SU-DHL-6 (cell line): ENCODE measurements around the gene MAGEA2B.
"Not testable (repeated sequence)": the region's sequence is repeated elsewhere in the genome, so short reads cannot be mapped to it uniquely, and the experiment has no call there.

Experiments
- H2AFZ ChIP-seq: fragments of 200-600 bp; sonication (generic); 2 replicates; pipeline ENCODE4 v1.6.1; 2014; ENCODE audit warnings: low read depth, mild to moderate bottlenecking, moderate library complexity, mixed read lengths, antibody characterized with exemption, low read length; ENCODE audit not compliant: severe bottlenecking
- H3F3A ChIP-seq: fragments of 200-600 bp; shearing (Covaris generic); 2 replicates; pipeline ENCODE4 v1.6.0; 2016; ENCODE audit warnings: antibody characterized with exemption, mild to moderate bottlenecking; ENCODE audit not compliant: insufficient read depth
- H3K27ac ChIP-seq: fragments of 200-600 bp; sonication (generic); 2 replicates; pipeline ENCODE4 v1.5.1; 2016; ENCODE audit warnings: low read depth, mild to moderate bottlenecking, low read length, moderate library complexity, mixed read lengths
- H3K27me3 ChIP-seq: fragments of 200-600 bp; sonication (generic), shearing (Covaris generic); 2 replicates; pipeline ENCODE4 v1.6.0; 2014; ENCODE audit warnings: mild to moderate bottlenecking, low read length
- H3K36me3 ChIP-seq: fragments of 200-600 bp; sonication (generic); 2 replicates; pipeline ENCODE4 v1.6.1; 2014; ENCODE audit warnings: mild to moderate bottlenecking, low read length, mixed read lengths
- H3K4me2 ChIP-seq: fragments of 300-600, 200-600 bp; shearing (Covaris generic), sonication (generic); 2 replicates; pipeline ENCODE4 v1.6.0; 2014; ENCODE audit warnings: low read length, low read depth, mild to moderate bottlenecking; ENCODE audit not compliant: poor library complexity, severe bottlenecking
- H3K4me3 ChIP-seq: fragments of 200-600 bp; sonication (generic); 2 replicates; pipeline ENCODE4 v1.5.1; 2014; ENCODE audit warnings: antibody characterized with exemption, low read length, mild to moderate bottlenecking, mixed read lengths; ENCODE audit not compliant: insufficient read depth, poor library complexity, severe bottlenecking
- H3K79me2 ChIP-seq: fragments of 200-600 bp; sonication (generic); 2 replicates; pipeline ENCODE4 v1.6.1; 2014; ENCODE audit warnings: mild to moderate bottlenecking, low read length, moderate library complexity; ENCODE audit not compliant: insufficient read depth
- H3K9ac ChIP-seq: fragments of 200-600 bp; sonication (generic); 2 replicates; pipeline ENCODE4 v1.7.0; 2014; ENCODE audit warnings: mild to moderate bottlenecking, low read length
- H3K9me2 ChIP-seq: fragments of 200-600 bp; sonication (generic); replicated peaks from 2 replicates; pipeline ENCODE4 v1.6.1; 2014; ENCODE audit warnings: low read length; ENCODE audit not compliant: insufficient read depth
- H3K9me3 ChIP-seq: fragments of 200-600 bp; sonication (generic); 2 replicates; pipeline ENCODE4 v1.6.1; 2014; ENCODE audit warnings: low read length, mixed read lengths; ENCODE audit not compliant: insufficient read depth
- H4K20me1 ChIP-seq: fragments of 200-600 bp; sonication (generic); 2 replicates; pipeline ENCODE4 v1.6.1; 2014; ENCODE audit warnings: low read depth, mild to moderate bottlenecking, antibody characterized with exemption, low read length, moderate library complexity, mixed read lengths
- EZH2phosphoT487 ChIP-seq: fragments of 200-600 bp; sonication (generic), shearing (Covaris generic); conservative IDR thresholded peaks from 2 replicates; pipeline ENCODE4 v1.6.1; 2018; ENCODE audit warnings: mild to moderate bottlenecking, antibody characterized with exemption, low read length, moderate library complexity, mixed read lengths
- TF ChIP-seq, protein P1 (sequence below): fragments of 200-600 bp; sonication (generic); IDR thresholded peaks from one replicate; pipeline ENCODE4 v1.5.1; 2017; ENCODE audit warnings: antibody characterized with exemption, mild to moderate bottlenecking, low read length, moderate library complexity; ENCODE audit not compliant: insufficient read depth, poor library complexity, severe bottlenecking

The MAGEA2B gene

GRCh38 chrX:152713815-152714787 lies at the start of gene MAGEA2B:
TSS of gene MAGEA2B (plus strand) at chrX:152714628. CDS start at chrX:152717107, 2,479 bp downstream.
- not testable (repeated sequence) for H2AFZ ChIP-seq, H3F3A ChIP-seq, H4K20me1 ChIP-seq, H3K4me3 ChIP-seq, H3K9me2 ChIP-seq, H3K9ac ChIP-seq, H3K9me3 ChIP-seq, H3K79me2 ChIP-seq, H3K27me3 ChIP-seq, H3K4me2 ChIP-seq, H3K27ac ChIP-seq, H3K36me3 ChIP-seq

DNA sequence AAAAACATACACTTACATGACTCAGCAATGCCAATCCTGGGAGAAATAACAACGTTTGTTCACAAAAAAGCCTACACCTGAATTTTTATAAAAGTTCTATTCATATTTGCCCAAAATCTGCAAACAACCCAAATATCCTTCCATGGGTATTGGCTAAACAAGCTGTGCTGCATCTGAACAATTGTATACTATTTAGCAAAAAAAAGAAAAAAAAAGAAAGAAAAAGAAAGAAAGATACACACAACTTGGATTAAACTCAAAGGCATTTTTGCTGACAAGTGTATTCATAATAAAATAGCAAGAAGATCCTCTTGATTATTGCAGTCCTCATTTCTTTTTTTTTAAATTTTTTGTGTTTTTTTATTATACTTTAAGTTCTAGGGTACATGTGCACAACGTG lies 40.3 kb upstream of the MAGEA2B start:
- H4K20me1 ChIP-seq: no peaks in the 10 kb centered on the region
- H3F3A ChIP-seq: no peaks in the 10 kb centered on the region
- H3K4me2 ChIP-seq: no peak overlapping the region
- no peaks in the 10 kb centered on the region for H3K9me3 ChIP-seq
- TF ChIP-seq, protein P1, sequence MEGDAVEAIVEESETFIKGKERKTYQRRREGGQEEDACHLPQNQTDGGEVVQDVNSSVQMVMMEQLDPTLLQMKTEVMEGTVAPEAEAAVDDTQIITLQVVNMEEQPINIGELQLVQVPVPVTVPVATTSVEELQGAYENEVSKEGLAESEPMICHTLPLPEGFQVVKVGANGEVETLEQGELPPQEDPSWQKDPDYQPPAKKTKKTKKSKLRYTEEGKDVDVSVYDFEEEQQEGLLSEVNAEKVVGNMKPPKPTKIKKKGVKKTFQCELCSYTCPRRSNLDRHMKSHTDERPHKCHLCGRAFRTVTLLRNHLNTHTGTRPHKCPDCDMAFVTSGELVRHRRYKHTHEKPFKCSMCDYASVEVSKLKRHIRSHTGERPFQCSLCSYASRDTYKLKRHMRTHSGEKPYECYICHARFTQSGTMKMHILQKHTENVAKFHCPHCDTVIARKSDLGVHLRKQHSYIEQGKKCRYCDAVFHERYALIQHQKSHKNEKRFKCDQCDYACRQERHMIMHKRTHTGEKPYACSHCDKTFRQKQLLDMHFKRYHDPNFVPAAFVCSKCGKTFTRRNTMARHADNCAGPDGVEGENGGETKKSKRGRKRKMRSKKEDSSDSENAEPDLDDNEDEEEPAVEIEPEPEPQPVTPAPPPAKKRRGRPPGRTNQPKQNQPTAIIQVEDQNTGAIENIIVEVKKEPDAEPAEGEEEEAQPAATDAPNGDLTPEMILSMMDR: no peak
- no peak for TF ChIP-seq EZH2phosphoT487
- no peak overlapping the region for H3K9ac ChIP-seq
- H3K4me3 ChIP-seq: no peak overlapping the region
- no peak overlapping the region for H3K27ac ChIP-seq
- no peaks in the 10 kb centered on the region for H3K27me3 ChIP-seq
- H3K79me2 ChIP-seq: no peaks in the 10 kb centered on the region
- H2AFZ ChIP-seq: no peak overlapping the region
- no peaks in the 10 kb centered on the region for H3K9me2 ChIP-seq
- H3K36me3 ChIP-seq: no peaks in the 10 kb centered on the region

DNA sequence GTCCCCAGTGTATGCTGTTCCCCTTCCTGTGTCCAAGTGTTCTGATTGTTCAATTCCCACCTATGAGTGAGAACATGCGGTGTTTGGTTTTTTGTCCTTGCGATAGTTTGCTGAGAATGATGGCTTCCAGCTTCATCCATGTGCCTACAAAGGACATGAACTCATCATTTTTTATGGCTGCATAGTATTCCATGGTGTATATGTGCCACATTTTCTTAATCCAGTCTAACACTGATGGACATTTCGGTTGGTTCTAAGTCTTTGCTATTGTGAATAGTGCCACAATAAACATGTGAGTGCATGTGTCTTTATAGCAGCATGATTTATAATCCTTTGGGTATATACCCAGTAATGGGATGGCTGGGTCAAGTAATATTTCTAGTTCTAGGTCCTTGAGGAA lies 39.8 kb upstream of the MAGEA2B start:
- not testable (repeated sequence) for H3K27me3 ChIP-seq, H3K4me2 ChIP-seq, H3F3A ChIP-seq, H3K36me3 ChIP-seq, H3K4me3 ChIP-seq, H3K27ac ChIP-seq, H4K20me1 ChIP-seq, H3K9ac ChIP-seq, H3K79me2 ChIP-seq, H2AFZ ChIP-seq, H3K9me2 ChIP-seq, H3K9me3 ChIP-seq

- not testable (repeated sequence) for H4K20me1 ChIP-seq, H3K9ac ChIP-seq, H3K4me2 ChIP-seq, H3K27ac ChIP-seq, H3K4me3 ChIP-seq, H3K36me3 ChIP-seq, H3K9me2 ChIP-seq, H3K9me3 ChIP-seq, H3K79me2 ChIP-seq, H2AFZ ChIP-seq, H3K27me3 ChIP-seq, H3F3A ChIP-seq
These were observed 33.4 kb upstream of the MAGEA2B start for GRCh38 chrX:152681012-152681411.

- not testable (repeated sequence) for H3K79me2 ChIP-seq, H3K4me2 ChIP-seq, H3K27me3 ChIP-seq, H3K4me3 ChIP-seq, H3K9ac ChIP-seq, H3K27ac ChIP-seq, H3K36me3 ChIP-seq, H4K20me1 ChIP-seq, H3K9me2 ChIP-seq, H3F3A ChIP-seq, H2AFZ ChIP-seq, H3K9me3 ChIP-seq
These were observed 16.2 kb upstream of the MAGEA2B start, which contains the start of gene MAGEA3 for GRCh38 chrX:152697952-152698931. TSS of gene MAGEA3 (plus strand) at chrX:152698794. CDS start at chrX:152700833, 2,039 bp downstream.

GRCh38 chrX:152700390-152700789 lies 14.0 kb upstream of the MAGEA2B start:
- not testable (repeated sequence) for H3K9me2 ChIP-seq, H3K4me2 ChIP-seq, H3K36me3 ChIP-seq, H3K27me3 ChIP-seq, H4K20me1 ChIP-seq, H3K9ac ChIP-seq, H3K79me2 ChIP-seq, H3K9me3 ChIP-seq, H2AFZ ChIP-seq, H3K27ac ChIP-seq, H3F3A ChIP-seq, H3K4me3 ChIP-seq
